Measurements from ENCODE around the gene ADPRH.

ADPRH gene

GRCh38 chr3:119630128-119630879 is 51.0 kb downstream of the ADPRH start:
- DNase-seq (ENCODE audit: low read depth in 3 of 3): no peak

GRCh38 chr3:119630880-119631329 is 51.6 kb downstream of the ADPRH start:
- no peak for DNase-seq (ENCODE audit: low read depth in 3 of 3)

- no peak for DNase-seq (ENCODE audit: low read depth in 3 of 3)
Observed at GRCh38 chr3:119631516-119631915, 52.2 kb downstream of the ADPRH start.

GRCh38 chr3:119632216-119632615 is 52.9 kb downstream of the ADPRH start:
- no peak for DNase-seq (ENCODE audit: low read depth in 3 of 3)

- DNase-seq (ENCODE audit: low read depth in 3 of 3): no peak
Observed at GRCh38 chr3:119632829-119633228, 53.5 kb downstream of the ADPRH start.

GRCh38 chr3:119635719-119636118 is 56.4 kb downstream of the ADPRH start:
- no peak for DNase-seq (ENCODE audit: low read depth in 3 of 3)

GRCh38 chr3:119636249-119636648 is 57.0 kb downstream of the ADPRH start:
- no peak for DNase-seq (ENCODE audit: low read depth in 3 of 3)

- no peak for DNase-seq (ENCODE audit: low read depth in 3 of 3)
Observed at GRCh38 chr3:119636891-119637611, 57.8 kb downstream of the ADPRH start.

GRCh38 chr3:119637679-119638477 is 58.6 kb downstream of the ADPRH start:
- no peak for DNase-seq (ENCODE audit: low read depth in 3 of 3)
